ENCODE measurements around the gene ZNF691.
"Not testable (repeated sequence)": the region's sequence is repeated elsewhere in the genome, so short reads cannot be mapped to it uniquely, and the experiment has no call there.

ZNF691 gene

DNA sequence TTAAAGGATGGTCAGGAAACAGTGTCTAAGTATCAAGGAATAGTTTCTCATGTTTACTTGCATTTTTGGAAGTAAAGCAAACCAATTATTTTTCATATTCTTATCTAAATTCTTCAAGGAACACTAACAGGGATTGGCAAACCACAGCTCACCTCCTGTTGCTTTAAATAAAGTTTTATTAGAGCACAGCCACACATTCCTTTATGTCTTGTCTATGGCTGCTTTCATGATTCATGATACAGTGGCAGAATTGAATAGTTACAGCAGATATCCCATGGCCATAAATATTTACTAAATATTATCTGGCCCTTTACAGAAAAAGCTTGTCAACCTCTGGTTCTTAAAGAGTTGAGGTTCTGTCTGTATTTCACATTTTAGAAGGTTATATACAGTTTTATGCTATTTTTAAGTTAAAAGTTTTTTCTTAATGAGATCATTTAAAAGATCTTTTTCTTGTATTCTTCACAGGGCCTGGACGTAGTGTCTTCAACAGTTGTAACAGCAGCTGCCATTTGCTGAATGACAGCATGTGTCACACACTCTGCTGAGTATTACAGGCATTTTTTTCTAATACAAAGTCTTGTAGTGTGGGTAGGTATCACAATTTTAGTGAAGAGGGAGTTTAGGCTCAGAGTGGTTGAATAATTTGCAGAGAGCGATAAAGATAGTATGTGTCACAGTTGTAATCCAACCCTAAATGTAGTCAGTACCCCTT, 2.6 kb downstream of the ZNF691 start:
- no peak overlapping the region for H3K4me3 ChIP-seq (ENCODE audit: low read depth, low read length)
- TF ChIP-seq, protein P1, sequence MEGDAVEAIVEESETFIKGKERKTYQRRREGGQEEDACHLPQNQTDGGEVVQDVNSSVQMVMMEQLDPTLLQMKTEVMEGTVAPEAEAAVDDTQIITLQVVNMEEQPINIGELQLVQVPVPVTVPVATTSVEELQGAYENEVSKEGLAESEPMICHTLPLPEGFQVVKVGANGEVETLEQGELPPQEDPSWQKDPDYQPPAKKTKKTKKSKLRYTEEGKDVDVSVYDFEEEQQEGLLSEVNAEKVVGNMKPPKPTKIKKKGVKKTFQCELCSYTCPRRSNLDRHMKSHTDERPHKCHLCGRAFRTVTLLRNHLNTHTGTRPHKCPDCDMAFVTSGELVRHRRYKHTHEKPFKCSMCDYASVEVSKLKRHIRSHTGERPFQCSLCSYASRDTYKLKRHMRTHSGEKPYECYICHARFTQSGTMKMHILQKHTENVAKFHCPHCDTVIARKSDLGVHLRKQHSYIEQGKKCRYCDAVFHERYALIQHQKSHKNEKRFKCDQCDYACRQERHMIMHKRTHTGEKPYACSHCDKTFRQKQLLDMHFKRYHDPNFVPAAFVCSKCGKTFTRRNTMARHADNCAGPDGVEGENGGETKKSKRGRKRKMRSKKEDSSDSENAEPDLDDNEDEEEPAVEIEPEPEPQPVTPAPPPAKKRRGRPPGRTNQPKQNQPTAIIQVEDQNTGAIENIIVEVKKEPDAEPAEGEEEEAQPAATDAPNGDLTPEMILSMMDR (conservative IDR thresholded peaks at IDR 0.05; ENCODE audit: low read depth, low read length) = no peak
- no peak for DNase-seq (ENCODE audit: low read depth)

DNA sequence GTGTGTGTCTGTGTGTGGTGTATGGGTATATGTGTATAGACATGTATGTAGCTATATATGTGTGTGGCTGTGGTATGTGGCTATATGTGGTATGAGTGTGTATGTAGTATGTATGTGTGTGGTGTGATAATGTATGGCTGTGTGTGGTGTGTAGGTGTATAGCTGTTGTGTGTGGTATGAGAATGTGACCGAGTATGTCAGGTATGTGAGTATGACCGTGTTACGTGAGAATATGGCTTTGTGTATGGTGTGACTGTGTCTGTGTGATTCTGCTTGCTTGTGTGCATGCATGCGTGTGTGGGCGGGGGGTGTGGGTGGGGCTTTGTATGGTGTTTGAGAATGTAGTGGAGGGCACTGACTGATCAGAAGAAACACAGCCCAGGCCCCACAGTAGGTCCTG, 3.5 kb downstream of the ZNF691 start:
- DNase-seq (ENCODE audit: low read depth) = no peak
- TF ChIP-seq, protein P1 (conservative IDR thresholded peaks at IDR 0.05; ENCODE audit: low read depth, low read length) = no peak
- no peak overlapping the region for H3K4me3 ChIP-seq (ENCODE audit: low read depth, low read length)

DNA sequence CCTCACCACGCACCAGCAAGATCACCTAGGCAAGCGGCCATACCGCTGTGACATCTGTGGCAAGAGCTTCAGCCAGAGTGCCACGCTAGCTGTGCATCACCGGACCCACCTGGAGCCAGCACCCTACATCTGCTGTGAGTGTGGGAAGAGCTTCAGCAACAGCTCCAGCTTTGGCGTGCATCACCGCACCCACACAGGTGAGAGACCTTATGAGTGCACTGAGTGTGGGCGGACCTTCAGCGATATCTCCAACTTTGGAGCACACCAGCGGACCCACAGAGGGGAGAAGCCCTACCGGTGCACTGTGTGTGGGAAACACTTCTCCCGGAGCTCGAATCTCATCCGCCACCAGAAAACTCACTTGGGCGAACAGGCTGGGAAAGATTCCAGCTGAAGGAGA, 5.0 kb downstream of the ZNF691 start:
- no peak overlapping the region for H3K4me3 ChIP-seq (ENCODE audit: low read depth, low read length)
- DNase-seq (ENCODE audit: low read depth) = no peak
- TF ChIP-seq, protein P1 (conservative IDR thresholded peaks at IDR 0.05; ENCODE audit: low read depth, low read length) = no peak

DNA sequence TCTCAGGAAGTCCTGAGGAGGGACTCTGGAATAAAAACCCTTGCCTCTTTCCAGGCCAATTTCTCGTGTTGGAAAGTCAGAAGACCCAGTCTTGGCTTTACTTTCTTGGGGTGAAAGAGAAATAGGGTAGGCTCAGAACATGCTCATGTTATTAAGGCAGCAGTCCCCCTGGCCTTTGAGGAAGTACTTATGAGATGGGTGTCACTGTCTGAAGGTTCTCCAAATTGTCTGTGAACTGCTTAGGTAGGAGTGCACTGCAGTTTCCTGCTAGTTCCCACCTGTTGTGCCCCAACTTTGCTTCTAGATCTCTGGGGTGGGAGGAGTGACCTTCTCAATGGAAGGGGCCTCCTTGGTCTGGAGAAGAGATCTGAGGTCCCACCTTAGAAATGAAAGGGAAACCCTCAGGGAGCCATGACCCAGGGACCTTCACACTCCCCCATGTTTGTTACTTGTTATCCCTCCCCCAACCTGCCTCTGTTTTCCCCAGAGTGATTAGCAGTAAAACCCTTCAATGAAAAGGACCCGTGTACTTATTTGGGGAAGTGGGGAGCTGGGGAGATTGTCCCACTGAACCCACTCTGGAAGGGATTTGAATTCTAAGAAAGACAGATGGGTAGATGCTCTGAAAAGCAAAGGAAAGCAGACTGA, 5.7 kb downstream of the ZNF691 start:
- TF ChIP-seq, protein P1 (conservative IDR thresholded peaks at IDR 0.05; ENCODE audit: low read depth, low read length) = no peak
- no peak for DNase-seq (ENCODE audit: low read depth)
- H3K4me3 ChIP-seq (ENCODE audit: low read depth, low read length) = no peak overlapping the region

DNA sequence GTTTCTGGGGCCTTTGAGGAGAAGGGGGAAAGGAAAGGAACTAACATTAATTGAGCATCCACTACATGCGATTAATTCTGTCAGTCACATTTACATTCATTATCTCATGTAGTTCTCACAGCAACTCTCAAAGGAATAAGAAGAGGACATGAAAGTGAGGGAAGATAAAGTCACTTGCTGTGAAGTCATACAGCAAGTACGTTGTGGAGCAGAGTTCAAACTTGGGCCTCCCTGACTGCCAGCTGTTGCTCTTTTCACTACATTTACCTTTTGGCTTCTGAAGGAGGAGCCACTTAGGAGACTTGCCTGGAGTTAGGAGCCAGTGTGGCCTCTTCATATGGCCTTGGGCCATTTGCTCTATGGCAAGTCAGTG, 6.2 kb downstream of the ZNF691 start:
- DNase-seq (ENCODE audit: low read depth) = peak; percentile 50
- no peak overlapping the region for H3K4me3 ChIP-seq (ENCODE audit: low read depth, low read length)
- TF ChIP-seq, protein P1 (conservative IDR thresholded peaks at IDR 0.05; ENCODE audit: low read depth, low read length) = no peak

DNA sequence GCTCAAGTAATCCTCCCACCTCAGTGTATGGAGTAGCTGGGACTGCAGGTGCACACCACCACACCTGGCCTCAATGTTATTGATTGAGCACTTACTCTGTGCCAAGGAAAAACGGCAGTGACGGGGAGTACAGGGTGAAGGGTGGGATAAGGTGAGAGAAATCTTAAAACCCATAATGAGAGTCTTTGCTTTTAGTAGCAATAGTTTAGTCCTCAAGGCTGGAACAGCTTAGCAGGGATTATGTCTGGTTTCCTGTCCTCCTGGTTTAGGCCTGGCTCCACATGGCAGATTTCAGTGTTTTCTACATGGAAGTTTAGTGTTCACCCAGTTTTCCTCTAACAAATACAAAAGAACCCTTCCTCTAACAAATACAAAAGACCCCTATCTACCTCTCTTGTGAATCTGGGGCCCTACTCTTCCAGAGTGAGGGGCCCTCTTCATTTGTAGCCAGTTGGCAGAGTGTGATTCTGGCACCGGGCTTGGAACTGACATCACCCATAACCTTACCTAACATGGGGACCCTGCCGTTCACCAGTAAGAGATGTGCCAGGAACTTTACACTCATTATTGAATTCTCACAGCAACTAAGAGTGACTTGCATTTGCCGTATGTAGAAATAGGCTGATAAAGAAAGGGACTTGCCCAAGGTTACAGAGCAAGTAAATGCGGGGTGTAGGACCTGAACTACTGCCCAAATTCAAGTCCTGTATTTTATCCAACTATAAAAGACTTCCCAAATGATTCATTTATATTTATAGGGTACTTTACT, 6.9 kb downstream of the ZNF691 start:
- H3K4me3 ChIP-seq (ENCODE audit: low read depth, low read length) = no peak overlapping the region
- no peak for DNase-seq (ENCODE audit: low read depth)
- TF ChIP-seq, protein P1 (conservative IDR thresholded peaks at IDR 0.05; ENCODE audit: low read depth, low read length) = no peak

DNA sequence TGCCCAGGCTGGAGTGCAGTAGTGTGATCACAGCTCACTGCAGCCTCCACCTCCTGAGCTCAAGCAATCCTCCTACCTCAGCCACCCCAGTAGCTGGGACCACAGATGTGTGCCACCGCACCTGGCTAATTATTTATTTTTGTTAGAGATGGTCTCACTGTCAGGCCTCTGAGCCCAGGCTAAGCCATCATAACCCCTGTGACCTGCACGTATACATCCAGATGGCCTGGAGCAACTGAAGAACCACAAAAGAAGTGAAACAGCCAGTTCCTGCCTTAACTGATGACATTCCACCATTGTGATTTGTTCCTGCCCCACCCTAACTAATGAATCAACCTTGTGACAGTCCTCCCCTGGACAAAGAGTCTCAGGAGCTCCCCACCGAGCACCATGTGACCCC, 10.1 kb downstream of the ZNF691 start:
- DNase-seq (ENCODE audit: low read depth); H3K4me3 ChIP-seq (ENCODE audit: low read depth, low read length): not testable (repeated sequence)

DNA sequence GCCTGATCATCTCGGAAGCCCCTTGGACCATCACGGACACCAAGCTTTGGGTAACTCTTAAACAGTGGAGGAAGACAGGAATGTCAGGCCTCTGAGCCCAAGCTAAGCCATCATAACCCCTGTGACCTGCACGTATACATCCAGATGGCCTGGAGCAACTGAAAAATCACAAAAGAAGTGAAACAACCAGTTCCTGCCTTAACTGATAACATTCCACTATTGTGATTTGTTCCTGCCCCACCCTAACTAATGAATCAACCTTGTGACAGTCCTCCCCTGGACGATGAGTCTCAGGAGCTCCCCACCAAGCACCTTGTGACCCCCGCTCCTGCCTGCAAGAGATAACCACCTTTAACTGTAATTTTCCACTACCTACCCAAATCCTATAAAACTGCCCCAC, 13.0 kb downstream of the ZNF691 start:
- H3K4me3 ChIP-seq (ENCODE audit: low read depth, low read length); DNase-seq (ENCODE audit: low read depth): not testable (repeated sequence)
